H9 (cell line): Measurements from ENCODE around the gene PLCL1. TPM values are rescaled to one million over a fixed set of nuclear protein-coding genes. Genes with fewer than 3 reads are reported as not detected.

Source experiments
- DNase-seq: peaks from one replicate; pipeline ENCODE4 v3.0.0-alpha.2; 2017
- H2AFZ ChIP-seq: one replicate; pipeline ENCODE4 v1.6.1; 2013; ENCODE audit warnings: mild to moderate bottlenecking, low read length, control low read depth, moderate library complexity
- H2AK5ac ChIP-seq: 2 replicates; pipeline ENCODE4 v1.6.1; 2013; ENCODE audit warnings: low read length, control low read depth, mixed read lengths; ENCODE audit not compliant: insufficient read length
- H2BK120ac ChIP-seq: one replicate; pipeline ENCODE4 v1.6.1; 2013; ENCODE audit warnings: low read depth, mild to moderate bottlenecking, low read length, control low read depth, inconsistent platforms; ENCODE audit not compliant: poor library complexity, severe bottlenecking
- H2BK12ac ChIP-seq: 2 replicates; pipeline ENCODE4 v1.6.1; 2013; ENCODE audit warnings: low read length, control low read depth, mixed read lengths, low read depth; ENCODE audit not compliant: insufficient read length
- H2BK15ac ChIP-seq: 2 replicates; pipeline ENCODE4 v1.6.1; 2013; ENCODE audit warnings: low read depth, low read length, control low read depth
- H2BK20ac ChIP-seq: one replicate; pipeline ENCODE4 v1.6.1; 2013; ENCODE audit warnings: low read depth, mild to moderate bottlenecking, low read length, control low read depth, inconsistent platforms; ENCODE audit not compliant: poor library complexity, severe bottlenecking
- H2BK5ac ChIP-seq: 2 replicates; pipeline ENCODE4 v1.6.1; 2013; ENCODE audit warnings: low read length, control low read depth, mixed read lengths; ENCODE audit not compliant: insufficient read length
- H3K14ac ChIP-seq: 2 replicates; pipeline ENCODE4 v1.6.1; 2013; ENCODE audit warnings: low read length, control low read depth; ENCODE audit not compliant: insufficient read depth
- H3K18ac ChIP-seq: 2 replicates; pipeline ENCODE4 v1.6.1; 2013; ENCODE audit warnings: low read depth, mild to moderate bottlenecking, mixed read lengths, low read length, control low read depth; ENCODE audit not compliant: insufficient read length
- H3K23ac ChIP-seq: 2 replicates; pipeline ENCODE4 v1.6.1; 2013; ENCODE audit warnings: low read length, control low read depth, mixed read lengths, low read depth; ENCODE audit not compliant: insufficient read length
- H3K23me2 ChIP-seq: 2 replicates; pipeline ENCODE4 v1.6.1; 2013; ENCODE audit warnings: low read depth, mild to moderate bottlenecking, mixed read lengths, low read length, control low read depth; ENCODE audit not compliant: insufficient read length, poor library complexity, severe bottlenecking
- H3K27ac ChIP-seq: 2 replicates; pipeline ENCODE4 v1.5.1; 2013; ENCODE audit warnings: low read length, control low read depth, mixed read lengths, low read depth; ENCODE audit not compliant: insufficient read length
- H3K27me3 ChIP-seq: 2 replicates; pipeline ENCODE4 v1.6.1; 2013; ENCODE audit warnings: low read length, control low read depth, inconsistent platforms; ENCODE audit not compliant: insufficient read depth
- H3K4ac ChIP-seq: 2 replicates; pipeline ENCODE4 v1.6.1; 2013; ENCODE audit warnings: low read depth, mild to moderate bottlenecking, control low read depth, inconsistent platforms, low read length, moderate library complexity
- H3K4me1 ChIP-seq: 2 replicates; pipeline ENCODE4 v1.6.1; 2013; ENCODE audit warnings: low read length, control low read depth, inconsistent platforms; ENCODE audit not compliant: insufficient read depth
- H3K4me2 ChIP-seq: 2 replicates; pipeline ENCODE4 v1.6.1; 2013; ENCODE audit warnings: low read length, control low read depth, mixed read lengths; ENCODE audit not compliant: insufficient read length, insufficient read depth
- H3K56ac ChIP-seq: 2 replicates; pipeline ENCODE4 v1.6.1; 2013; ENCODE audit warnings: low read depth, mild to moderate bottlenecking, mixed read lengths, low read length, control low read depth; ENCODE audit not compliant: insufficient read length
- H3K79me1 ChIP-seq: 2 replicates; pipeline ENCODE4 v1.6.1; 2013; ENCODE audit warnings: low read depth, mild to moderate bottlenecking, moderate library complexity, low read length, control low read depth, inconsistent platforms; ENCODE audit not compliant: insufficient read depth, poor library complexity, severe bottlenecking
- H3K79me2 ChIP-seq: 2 replicates; pipeline ENCODE4 v1.6.1; 2013; ENCODE audit warnings: low read length, control low read depth, inconsistent platforms; ENCODE audit not compliant: insufficient read depth
- H3K9ac ChIP-seq: 2 replicates; pipeline ENCODE4 v1.6.1; 2013; ENCODE audit warnings: low read length, control low read depth, mixed read lengths; ENCODE audit not compliant: insufficient read length; ENCODE audit errors: extremely low read depth
- H3K9me3 ChIP-seq: one replicate; pipeline ENCODE4 v1.6.1; 2013; ENCODE audit warnings: low read depth, low read length, inconsistent platforms; ENCODE audit not compliant: control insufficient read depth
- H3T11ph ChIP-seq: one replicate; pipeline ENCODE4 v1.6.1; 2013; ENCODE audit warnings: mild to moderate bottlenecking, low read length, control low read depth, inconsistent platforms
- H4K20me1 ChIP-seq: one replicate; pipeline ENCODE4 v1.6.1; 2013; ENCODE audit not compliant: control insufficient read depth, insufficient read length, insufficient read depth
- H4K5ac ChIP-seq: 2 replicates; pipeline ENCODE4 v1.6.1; 2013; ENCODE audit warnings: low read depth, mild to moderate bottlenecking, mixed read lengths, low read length, control low read depth; ENCODE audit not compliant: insufficient read length
- H4K8ac ChIP-seq: replicated peaks from 2 replicates; pipeline ENCODE4 v1.6.1; 2013; ENCODE audit warnings: low read length, control low read depth, mixed read lengths, low read depth; ENCODE audit not compliant: insufficient read length
- H4K91ac ChIP-seq: 2 replicates; pipeline ENCODE4 v1.6.1; 2013; ENCODE audit warnings: low read depth, mild to moderate bottlenecking, moderate library complexity, mixed read lengths, low read length, control low read depth; ENCODE audit not compliant: insufficient read length
- H3K27ac Mint-ChIP-seq, 3 experiments: 2 replicates in 2 of 3; 3 replicates in 1 of 3; pipeline ENCODE4 v1.8.0; 2020 to 2021; ENCODE audit warnings: mixed read lengths in 3 of 3, mild to moderate bottlenecking in 1 of 3, moderate library complexity in 1 of 3
- H3K27me3 Mint-ChIP-seq: 2 replicates; pipeline ENCODE4 v1.8.0; 2021; ENCODE audit warnings: low read depth, mild to moderate bottlenecking, moderate library complexity, mixed read lengths
- H3K36me3 Mint-ChIP-seq, 3 experiments: 2 replicates in 2 of 3; 3 replicates in 1 of 3; pipeline ENCODE4 v1.8.0; 2020 to 2021; ENCODE audit warnings: low read depth in 3 of 3, mixed read lengths in 3 of 3; ENCODE audit not compliant: insufficient read depth in 1 of 3
- H3K4me1 Mint-ChIP-seq, 2 experiments: 2 replicates each; pipeline ENCODE4 v1.8.0; 2020; ENCODE audit warnings: mixed read lengths in 2 of 2
- H3K4me3 Mint-ChIP-seq, 2 experiments: 2 replicates in 1 of 2; 3 replicates in 1 of 2; pipeline ENCODE4 v1.8.0; 2020 to 2021; ENCODE audit warnings: mild to moderate bottlenecking in 2 of 2, mixed read lengths in 2 of 2, moderate library complexity in 1 of 2
- H3K9me3 Mint-ChIP-seq, 2 experiments: 2 replicates in 1 of 2; 3 replicates in 1 of 2; pipeline ENCODE4 v1.8.0; 2020; ENCODE audit warnings: mild to moderate bottlenecking in 2 of 2, mixed read lengths in 2 of 2, moderate library complexity in 1 of 2
- WGBS: extraction: QIAGEN DNeasy Blood & Tissue Kit; methylation state at CpG from one replicate; pipeline ENCODE4 v1.1.7; 2013; ENCODE audit warnings: missing lambda C conversion rate, low lambda C conversion rate, mixed read lengths; ENCODE audit not compliant: insufficient read length; ENCODE audit errors: extremely low coverage; 5-methylcytosine and 5-hydroxymethylcytosine counted together
- total RNA-seq: library from RNA; stranded (reverse); gene quantifications from 2 replicates; pipeline ENCODE4 v1.2.1, GENCODE V29; 2021
- TF ChIP-seq, protein P1 (sequence below): fragments of 200-600 bp; sonication (generic); conservative IDR thresholded peaks from 3 replicates; pipeline ENCODE4 v1.8.0; 2021; ENCODE audit warnings: antibody characterized with exemption, mild to moderate bottlenecking

PLCL1 gene
- total RNA-seq, 1 experiment from 2014 or later: 0.04 TPM

DNA sequence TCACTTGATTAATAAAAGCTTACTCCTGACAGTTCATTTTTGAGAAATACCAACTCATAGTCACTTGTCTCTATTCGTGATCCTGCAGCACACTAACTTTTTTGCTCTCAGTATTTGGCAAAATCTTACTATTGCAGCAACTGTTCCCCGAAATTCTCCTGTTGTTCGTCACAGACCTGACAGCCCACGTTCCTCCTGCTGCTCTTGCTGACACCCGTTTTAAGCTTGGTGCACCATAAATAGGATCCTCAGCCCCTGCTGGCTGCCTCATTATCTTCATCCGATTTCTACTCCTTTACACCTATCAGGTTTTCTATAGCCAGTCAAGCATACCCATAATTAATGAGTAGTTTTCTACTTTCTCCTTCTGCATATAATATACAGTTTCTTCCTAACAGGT, 368.8 kb downstream of the PLCL1 start:
- Mint-ChIP-seq H3K36me3 (peaks cover 0 to 3% (median under 1%) of the 10 kb centered on the region in 3 experiments; a peak in 1 of 7 replicates), H3K9me3 (peaks cover 2 to 10% of the 10 kb centered on the region in 2 experiments; a peak in 4 of 5 replicates), H3K27ac (no peak overlapping the region; a peak in 1 of 7 replicates), H3K27me3 (no peaks in the 10 kb centered on the region), H3K4me1 (no peaks in the 10 kb centered on the region), H3K4me3 (no peak overlapping the region)
- TF ChIP-seq, protein P1, sequence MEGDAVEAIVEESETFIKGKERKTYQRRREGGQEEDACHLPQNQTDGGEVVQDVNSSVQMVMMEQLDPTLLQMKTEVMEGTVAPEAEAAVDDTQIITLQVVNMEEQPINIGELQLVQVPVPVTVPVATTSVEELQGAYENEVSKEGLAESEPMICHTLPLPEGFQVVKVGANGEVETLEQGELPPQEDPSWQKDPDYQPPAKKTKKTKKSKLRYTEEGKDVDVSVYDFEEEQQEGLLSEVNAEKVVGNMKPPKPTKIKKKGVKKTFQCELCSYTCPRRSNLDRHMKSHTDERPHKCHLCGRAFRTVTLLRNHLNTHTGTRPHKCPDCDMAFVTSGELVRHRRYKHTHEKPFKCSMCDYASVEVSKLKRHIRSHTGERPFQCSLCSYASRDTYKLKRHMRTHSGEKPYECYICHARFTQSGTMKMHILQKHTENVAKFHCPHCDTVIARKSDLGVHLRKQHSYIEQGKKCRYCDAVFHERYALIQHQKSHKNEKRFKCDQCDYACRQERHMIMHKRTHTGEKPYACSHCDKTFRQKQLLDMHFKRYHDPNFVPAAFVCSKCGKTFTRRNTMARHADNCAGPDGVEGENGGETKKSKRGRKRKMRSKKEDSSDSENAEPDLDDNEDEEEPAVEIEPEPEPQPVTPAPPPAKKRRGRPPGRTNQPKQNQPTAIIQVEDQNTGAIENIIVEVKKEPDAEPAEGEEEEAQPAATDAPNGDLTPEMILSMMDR: no peak
- no peak overlapping the region for H2BK120ac ChIP-seq
- H2AFZ ChIP-seq: no peak overlapping the region
- no peaks in the 10 kb centered on the region for H4K20me1 ChIP-seq
- H3K18ac ChIP-seq: no peak overlapping the region
- H2BK20ac ChIP-seq: no peak overlapping the region
- no peak overlapping the region for H2BK15ac ChIP-seq
- no peak overlapping the region for H2BK12ac ChIP-seq
- no peaks in the 10 kb centered on the region for H3K23me2 ChIP-seq
- H3K27ac ChIP-seq: no peak overlapping the region
- H4K8ac ChIP-seq: no peak overlapping the region
- H3K14ac ChIP-seq: no peak overlapping the region
- no peak overlapping the region for H3T11ph ChIP-seq
- H3K79me2 ChIP-seq: no peaks in the 10 kb centered on the region
- DNase-seq: no peak
- no CpG with 5 or more reads among the region's 6 CpGs for WGBS
- no peaks in the 10 kb centered on the region for H3K4me1 ChIP-seq
- H4K91ac ChIP-seq: no peak overlapping the region
- H3K9ac ChIP-seq: no peak overlapping the region
- H3K79me1 ChIP-seq: no peaks in the 10 kb centered on the region
- H3K4me2 ChIP-seq: no peak overlapping the region
- no peak overlapping the region for H2AK5ac ChIP-seq
- no peak overlapping the region for H3K56ac ChIP-seq
- no peaks in the 10 kb centered on the region for H3K9me3 ChIP-seq
- no peak overlapping the region for H3K4ac ChIP-seq
- no peaks in the 10 kb centered on the region for H3K27me3 ChIP-seq
- no peak overlapping the region for H2BK5ac ChIP-seq
- H4K5ac ChIP-seq: no peak overlapping the region
- H3K23ac ChIP-seq: no peak overlapping the region
